ENCODE data around the gene TCEAL9. TPM values are rescaled to one million over a fixed set of nuclear protein-coding genes. Genes with fewer than 3 reads are reported as not detected.

The TCEAL9 gene
- polyA plus RNA-seq, 1 donor (not counting 4 experiments of a cell fraction or from before 2014, with no cell fraction given) = 104 TPM

GRCh38 chrX:103344606-103345005 lies 11.7 kb upstream of the TCEAL9 start:
- Histone ChIP-seq H3K27ac (ENCODE audit: control insufficient read depth, insufficient read depth, low read length) (no peak overlapping the region), H3K4me3 (ENCODE audit: control insufficient read depth in 2 of 3, extremely low read depth in 1 of 3, insufficient read depth in 2 of 3, low read depth in 1 of 3, low read length in 3 of 3) (no peak overlapping the region), H3K9me3 (ENCODE audit: control insufficient read depth, low read depth, low read length) (no peaks in the 10 kb centered on the region), H2AFZ (ENCODE audit: control insufficient read depth, low read length) (no peak overlapping the region), H3K9me1 (ENCODE audit: control insufficient read depth, extremely low read depth, insufficient read depth, low read length) (no peaks in the 10 kb centered on the region), H3K27me3 (ENCODE audit: control insufficient read depth, extremely low read depth, insufficient read depth, low read length) (no peaks in the 10 kb centered on the region), H3K9ac (ENCODE audit: control insufficient read depth, extremely low read depth, insufficient read depth, low read length) (no peak overlapping the region), H3K36me3 (ENCODE audit: control insufficient read depth in 2 of 2, extremely low read depth in 1 of 2, insufficient read depth in 2 of 2, low read length in 2 of 2) (no peaks in the 10 kb centered on the region), H3K79me2 (ENCODE audit: control insufficient read depth, insufficient read depth, low read length) (no peaks in the 10 kb centered on the region), H4K20me1 (ENCODE audit: control insufficient read depth, extremely low read depth, insufficient read depth, low read length) (no peaks in the 10 kb centered on the region), H3K4me1 (ENCODE audit: control insufficient read depth, extremely low read depth, insufficient read depth, low read length) (no peaks in the 10 kb centered on the region), H3K4me2 (ENCODE audit: control insufficient read depth, extremely low read depth, insufficient read depth, low read depth, low read length) (no peak overlapping the region)
- TF ChIP-seq CTCF (optimal IDR thresholded peaks at IDR 0.05 in 1 of 3, IDR thresholded peaks at IDR 0.05 in 1 of 3, conservative IDR thresholded peaks at IDR 0.05 in 1 of 3; ENCODE audit: extremely low read depth in 1 of 3, insufficient read depth in 2 of 3, low read length in 3 of 3) = no peak
- no peak for TF ChIP-seq EZH2 (IDR thresholded peaks at IDR 0.05; ENCODE audit: low read length)
- DNase-seq (ENCODE audit: low read depth, low spot score) (no peak), FAIRE-seq (no peak)
- dilution Hi-C loops (cut with MboI; ENCODE audit: extremely low pct_ligation_motif_present, low sequenced_read_pairs) = no loop called here

- no peak overlapping the region for H2AFZ ChIP-seq (ENCODE audit: control insufficient read depth, low read length)
- FAIRE-seq (no peak), DNase-seq (ENCODE audit: low read depth, low spot score) (no peak)
- no peak overlapping the region for H3K27ac ChIP-seq (ENCODE audit: control insufficient read depth, insufficient read depth, low read length)
- TF ChIP-seq EZH2 (IDR thresholded peaks at IDR 0.05; ENCODE audit: low read length) = no peak
- no peak for TF ChIP-seq CTCF (optimal IDR thresholded peaks at IDR 0.05 in 1 of 3, IDR thresholded peaks at IDR 0.05 in 1 of 3, conservative IDR thresholded peaks at IDR 0.05 in 1 of 3; ENCODE audit: extremely low read depth in 1 of 3, insufficient read depth in 2 of 3, low read length in 3 of 3)
- no peaks in the 10 kb centered on the region for H3K36me3 ChIP-seq (ENCODE audit: control insufficient read depth in 2 of 2, extremely low read depth in 1 of 2, insufficient read depth in 2 of 2, low read length in 2 of 2)
- dilution Hi-C loops (cut with MboI; ENCODE audit: extremely low pct_ligation_motif_present, low sequenced_read_pairs) = no loop called here
- no peak overlapping the region for H3K4me3 ChIP-seq (ENCODE audit: control insufficient read depth in 2 of 3, extremely low read depth in 1 of 3, insufficient read depth in 2 of 3, low read depth in 1 of 3, low read length in 3 of 3)
- H4K20me1 ChIP-seq (ENCODE audit: control insufficient read depth, extremely low read depth, insufficient read depth, low read length) = no peaks in the 10 kb centered on the region
- H3K9me3 ChIP-seq (ENCODE audit: control insufficient read depth, low read depth, low read length) = no peaks in the 10 kb centered on the region
- no peaks in the 10 kb centered on the region for H3K9me1 ChIP-seq (ENCODE audit: control insufficient read depth, extremely low read depth, insufficient read depth, low read length)
- H3K4me2 ChIP-seq (ENCODE audit: control insufficient read depth, extremely low read depth, insufficient read depth, low read depth, low read length) = no peak overlapping the region
- no peaks in the 10 kb centered on the region for H3K27me3 ChIP-seq (ENCODE audit: control insufficient read depth, extremely low read depth, insufficient read depth, low read length)
- no peaks in the 10 kb centered on the region for H3K4me1 ChIP-seq (ENCODE audit: control insufficient read depth, extremely low read depth, insufficient read depth, low read length)
- no peaks in the 10 kb centered on the region for H3K79me2 ChIP-seq (ENCODE audit: control insufficient read depth, insufficient read depth, low read length)
- H3K9ac ChIP-seq (ENCODE audit: control insufficient read depth, extremely low read depth, insufficient read depth, low read length) = no peak overlapping the region
Observed at GRCh38 chrX:103347682-103348397, 8.5 kb upstream of the TCEAL9 start.
